Endothelial cell of umbilical vein (primary cell): ENCODE measurements around the gene ETV4.

Experiments used
- CTCF ChIP-seq, 2 donors: IDR thresholded peaks; 1 replicate in 1 of 2; 2 replicates in 1 of 2; pipeline ENCODE4 v1.5.1; 2011; ENCODE audit warnings: low read length in 2 of 2, mild to moderate bottlenecking in 2 of 2, moderate library complexity in 2 of 2, control low read depth in 1 of 2, inconsistent platforms in 1 of 2, low read depth in 1 of 2; ENCODE audit not compliant: insufficient read depth in 1 of 2; ENCODE audit errors: extremely low read depth in 1 of 2
- EZH2 ChIP-seq: IDR thresholded peaks from 2 replicates; pipeline ENCODE4 v1.6.1; 2012; ENCODE audit warnings: borderline replicate concordance, low read depth, mild to moderate bottlenecking, moderate library complexity, low read length, inconsistent platforms; ENCODE audit not compliant: severe bottlenecking
- FOS ChIP-seq: IDR thresholded peaks from 2 replicates; pipeline ENCODE4 v1.6.1; 2011; ENCODE audit warnings: mild to moderate bottlenecking, low read length, moderate library complexity, borderline replicate concordance; ENCODE audit not compliant: insufficient read depth
- JUN ChIP-seq: IDR thresholded peaks from 2 replicates; pipeline ENCODE4 v1.6.1; 2011; ENCODE audit warnings: borderline replicate concordance, low read depth; ENCODE audit not compliant: insufficient read length, insufficient read depth
- MAX ChIP-seq: IDR thresholded peaks from 2 replicates; pipeline ENCODE4 v1.6.1; 2011; ENCODE audit not compliant: insufficient read depth, insufficient read length
- MYC ChIP-seq: IDR thresholded peaks from one replicate; pipeline ENCODE4 v1.6.1; 2011; ENCODE audit warnings: mild to moderate bottlenecking, low read depth, low read length
- POLR2A ChIP-seq: IDR thresholded peaks from 2 replicates; pipeline ENCODE4 v1.6.1; 2012; ENCODE audit warnings: low read depth, mild to moderate bottlenecking, control low read depth, low read length
- POLR2AphosphoS5 ChIP-seq: IDR thresholded peaks from 2 replicates; pipeline ENCODE4 v1.6.1; 2012; ENCODE audit warnings: low read depth, mild to moderate bottlenecking, control low read depth, low read length, moderate library complexity; ENCODE audit not compliant: insufficient read depth

- TF ChIP-seq CTCF (IDR thresholded peaks at IDR 0.05; ENCODE audit: extremely low read depth in 1 of 2, insufficient read depth in 1 of 2, low read depth in 1 of 2, low read length in 2 of 2) (no peak), POLR2AphosphoS5 (no peak), MYC (no peak), MAX (no peak), EZH2 (no peak), POLR2A (no peak), FOS (no peak), JUN (no peak)
These were observed 6.2 kb upstream of the ETV4 start for GRCh38 chr17:43552229-43552837.
